Erythroblast (primary cell): Measurements from ENCODE around the gene SUPT16H.
A peak's percentile ranks its signal among the peaks of the same experiment; 100 is the strongest.
"Not testable (repeated sequence)": the region's sequence is repeated elsewhere in the genome, so short reads cannot be mapped to it uniquely, and the experiment has no call there.

ENCODE experiments used
- DNase-seq, 2 experiments: peaks; one replicate each; lab custom pipeline; 2025; lab: John Stamatoyannopoulos, UW
- GATA1 ChIP-seq: IDR thresholded peaks from 2 replicates; pipeline ENCODE4 v1.6.1; 2011; ENCODE audit warnings: low read depth, mild to moderate bottlenecking, control low read depth, low read length, moderate library complexity
- POLR2A ChIP-seq: IDR thresholded peaks from 2 replicates; pipeline ENCODE4 v1.6.1; 2011; ENCODE audit warnings: mild to moderate bottlenecking, low read length

The SUPT16H gene

DNA sequence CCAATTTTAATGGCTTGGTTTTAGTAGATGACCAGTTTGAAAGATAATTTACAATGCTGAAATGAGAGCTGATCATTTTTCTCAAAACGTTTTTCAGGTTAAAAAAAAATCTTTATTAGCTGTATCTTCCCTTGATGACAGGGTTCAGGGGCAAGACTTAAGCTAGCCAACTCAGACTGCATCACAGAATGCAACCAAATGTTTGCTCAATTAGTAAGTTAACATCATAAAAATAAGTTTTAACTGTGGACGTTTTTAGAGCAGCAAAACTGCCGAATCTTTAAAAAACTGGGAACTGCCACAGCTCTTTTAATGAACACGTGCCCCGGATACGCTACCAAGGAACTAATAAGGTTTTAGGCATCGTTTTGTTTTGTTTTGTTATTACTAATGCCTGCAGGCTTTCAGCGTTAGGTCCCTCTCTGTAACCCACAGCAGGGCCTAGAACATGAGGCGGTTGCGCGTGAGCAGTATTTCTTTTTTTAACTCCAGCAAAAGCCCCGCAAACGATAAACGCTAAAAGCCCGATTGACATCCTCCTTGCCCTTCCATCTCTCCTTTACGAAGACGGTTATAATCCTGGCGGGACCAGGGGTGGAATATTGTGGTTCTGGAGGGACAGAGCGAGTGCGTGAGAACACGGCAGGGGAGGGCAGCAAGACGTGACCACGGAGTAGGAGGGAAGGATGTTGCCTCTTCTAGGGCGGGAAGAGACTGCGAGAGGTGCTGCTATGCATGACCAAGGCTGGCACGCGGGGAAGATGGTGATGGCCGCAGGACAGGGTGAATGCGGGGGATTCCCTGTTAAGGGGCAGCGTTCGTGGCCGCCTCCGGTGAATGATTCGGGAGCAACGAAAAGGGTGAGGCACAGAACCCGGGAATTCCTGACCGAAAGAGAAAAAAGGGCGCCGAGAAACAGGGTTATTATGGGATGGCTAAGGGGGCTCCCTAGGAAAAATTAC, 652 bp downstream of the SUPT16H start:
- TF ChIP-seq POLR2A (no peak), GATA1 (no peak)
- DNase-seq, result peak; percentile 72 to 77

- TF ChIP-seq POLR2A (no peak), GATA1 (no peak)
- peak; percentile 41 to 53 for DNase-seq
These were observed 1.7 kb downstream of the SUPT16H start for GRCh38 chr14:21382095-21382494.

DNA sequence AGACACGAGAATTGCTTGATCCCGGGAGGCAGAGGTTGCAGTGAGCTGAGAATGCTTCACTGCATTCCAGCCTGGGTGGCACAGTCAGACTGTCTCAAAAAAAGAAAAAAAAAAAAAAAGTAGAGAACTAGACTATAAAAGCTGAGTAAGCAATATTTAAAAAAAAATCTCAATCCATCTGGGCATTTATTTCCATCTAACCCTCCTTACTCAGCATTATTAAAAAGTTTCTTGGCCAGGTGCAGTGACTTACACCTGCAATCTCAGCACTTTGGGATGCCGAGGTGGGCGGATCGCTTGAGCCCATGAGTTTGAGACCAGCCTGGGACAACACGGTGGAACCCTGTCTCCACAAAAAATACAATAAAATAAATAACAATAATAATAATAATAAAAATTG, 4.5 kb downstream of the SUPT16H start:
- no peak for DNase-seq
- no peak for TF ChIP-seq POLR2A
- no peak for TF ChIP-seq GATA1

DNA sequence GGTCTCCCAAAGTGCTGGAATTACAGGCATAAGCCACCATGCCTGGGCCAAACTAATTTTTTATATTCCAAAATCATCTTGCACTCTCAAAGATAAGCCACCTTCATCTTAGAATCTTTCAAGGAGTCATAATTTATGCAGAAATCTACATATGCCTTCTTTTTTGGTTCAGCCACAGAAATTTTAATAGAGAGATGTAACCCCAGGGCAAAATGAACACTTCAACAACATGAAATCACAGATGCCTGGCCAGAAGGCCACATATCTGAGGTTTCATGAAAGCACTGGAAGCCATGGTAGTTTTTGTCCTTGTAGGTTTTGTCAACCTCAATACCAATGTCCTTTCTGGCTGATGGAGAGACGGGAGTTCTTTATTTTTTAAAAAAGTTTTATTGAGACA, 9.8 kb downstream of the SUPT16H start:
- TF ChIP-seq POLR2A (no peak), GATA1 (no peak)
- no peak for DNase-seq

- DNase-seq, result not testable (repeated sequence)
These were observed 11.0 kb downstream of the SUPT16H start for GRCh38 chr14:21372814-21373213.

DNA sequence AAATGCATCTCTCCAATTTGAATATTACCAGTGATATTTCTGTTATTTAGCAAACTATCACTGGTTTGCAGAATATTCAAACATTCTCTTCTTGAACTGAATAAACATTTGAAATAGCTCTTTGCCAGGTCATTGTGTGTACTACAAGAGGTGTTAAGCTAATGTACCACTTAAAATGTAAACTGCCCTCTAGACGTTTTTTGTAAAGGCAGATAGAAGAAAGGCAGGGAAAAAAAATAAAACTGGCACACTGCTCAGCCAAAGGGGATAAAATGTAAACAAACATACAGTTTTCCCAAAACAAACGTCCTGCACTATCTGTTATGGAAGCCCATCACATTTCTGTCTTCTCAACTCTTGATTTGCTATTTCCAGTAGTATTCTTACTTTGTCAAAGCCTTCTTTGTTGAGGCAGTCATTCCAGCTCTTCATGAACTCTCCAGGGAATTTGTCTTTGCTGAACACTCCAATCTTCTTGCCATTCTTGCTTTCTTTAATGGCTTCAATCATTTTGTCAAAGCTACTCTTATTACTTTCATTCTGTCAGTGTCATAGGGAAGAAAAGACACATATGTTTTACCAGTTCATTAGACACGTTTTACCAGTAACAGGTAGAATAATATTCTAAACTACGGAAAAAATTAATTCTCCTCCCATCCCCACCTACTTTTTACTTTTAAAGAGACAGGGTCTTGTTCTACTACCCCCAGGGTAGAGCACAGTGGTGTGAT, 13.7 kb downstream of the SUPT16H start:
- no peak for TF ChIP-seq GATA1
- no peak for TF ChIP-seq POLR2A
- DNase-seq, result no peak

- TF ChIP-seq POLR2A, result no peak
- no peak for TF ChIP-seq GATA1
- DNase-seq, result no peak
These were observed 16.2 kb downstream of the SUPT16H start for GRCh38 chr14:21367582-21368144.

- no peak for DNase-seq
- TF ChIP-seq POLR2A (no peak), GATA1 (no peak)
These were observed 27.3 kb downstream of the SUPT16H start for GRCh38 chr14:21356511-21356910.

DNA sequence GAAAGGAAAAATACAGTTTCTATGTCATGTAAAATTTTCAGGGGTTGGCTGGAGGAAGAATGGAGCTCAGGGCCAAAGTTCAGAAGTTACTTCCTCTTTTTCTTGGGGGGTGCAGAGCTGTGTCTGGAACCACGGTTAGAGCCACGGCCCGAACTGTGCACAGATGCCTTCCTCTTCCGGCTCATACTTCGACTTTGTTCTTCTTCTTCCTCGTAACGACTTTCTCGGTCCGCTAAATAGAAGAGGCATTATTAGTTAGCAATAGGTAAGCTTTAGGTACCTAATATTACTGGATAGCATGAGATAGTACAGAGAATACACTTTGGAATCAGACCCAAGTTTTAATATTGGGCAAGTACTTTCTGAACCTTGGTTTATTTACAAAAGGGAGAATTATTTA, 31.2 kb downstream of the SUPT16H start:
- no peak for TF ChIP-seq POLR2A
- no peak for TF ChIP-seq GATA1
- DNase-seq, result no peak

DNA sequence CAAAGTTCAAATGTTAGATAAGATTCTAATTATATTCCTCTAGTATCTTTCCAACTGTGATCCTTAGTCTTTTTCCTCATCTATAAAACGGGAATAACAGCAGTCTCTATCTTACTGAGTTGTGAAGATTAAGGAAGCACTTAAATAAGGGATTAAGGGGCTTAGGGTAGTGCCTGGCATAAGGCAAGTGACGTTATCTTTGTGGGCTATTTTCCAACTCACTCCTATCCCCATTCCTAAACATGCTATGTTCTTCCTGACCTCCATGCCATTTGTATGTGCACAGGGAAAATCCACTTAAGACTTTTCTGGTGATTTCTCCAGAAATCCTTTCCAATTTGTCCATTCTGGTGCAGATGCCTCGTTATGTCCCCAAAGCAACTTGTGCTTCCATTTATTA, 33.3 kb downstream of the SUPT16H start:
- TF ChIP-seq POLR2A (no peak), GATA1 (no peak)
- DNase-seq, result no peak

DNA sequence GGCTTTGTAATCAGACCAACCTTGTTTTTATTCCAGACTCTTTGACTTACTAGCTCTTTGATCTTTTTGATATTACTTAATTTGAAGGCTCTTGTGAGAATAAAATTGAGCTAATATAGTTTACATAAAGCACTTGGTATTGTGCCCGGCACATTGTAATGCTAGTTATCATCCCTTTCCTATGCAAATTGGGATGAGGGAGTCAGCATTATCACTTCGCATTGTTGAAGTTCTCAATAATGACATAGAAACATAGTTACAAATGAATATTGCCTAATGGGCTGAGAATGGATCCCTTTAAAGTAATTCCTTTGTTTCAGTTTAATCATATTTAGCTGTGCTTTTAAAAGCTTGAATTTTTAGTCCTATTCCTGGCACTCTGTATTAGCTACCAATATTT, 36.6 kb downstream of the SUPT16H start:
- no peak for DNase-seq
- TF ChIP-seq GATA1 (no peak), POLR2A (no peak)

- no peak for DNase-seq
- no peak for TF ChIP-seq GATA1
- TF ChIP-seq POLR2A, result no peak
These were observed 37.2 kb downstream of the SUPT16H start for GRCh38 chr14:21346532-21347135.

- no peak for TF ChIP-seq POLR2A
- DNase-seq, result no peak
These were observed 40.6 kb downstream of the SUPT16H start for GRCh38 chr14:21343035-21343794.
